HepG2 (cell line): ENCODE measurements around the gene AHCYL2. TPM values are rescaled to one million over a fixed set of nuclear protein-coding genes. Genes with fewer than 3 reads are reported as not detected.
A peak's percentile ranks its signal among the peaks of the same experiment; 100 is the strongest.
"Not testable (repeated sequence)": the region's sequence is repeated elsewhere in the genome, so short reads cannot be mapped to it uniquely, and the experiment has no call there.

Experiments used
- ATAC-seq: fragments of 200-7000 bp; cut with Tn5 transposase; 3 replicates; pipeline ENCODE4 v1.9.1; 2020; ENCODE audit warnings: mild to moderate bottlenecking, moderate library complexity
- BruUV-seq: library from RNA; stranded (reverse); fragments of 400-500 nt; replicated peaks from 2 replicates; lab custom pipeline; 2021; lab: Mats Ljungman, UMichigan
- CTCF ChIA-PET: fragments of 300-600 bp; formaldehyde crosslinking; extraction: SDS; loops from one replicate; lab custom pipeline; 2021; ENCODE audit warnings: low total read pairs, inconsistent platforms, low intra/inter-chr PET ratio; lab: Yijun Ruan, JAX
- POLR2A ChIA-PET: fragments of 350-600 bp; sonication (Branson Sonifier 250); formaldehyde crosslinking; loops from one replicate; lab custom pipeline; 2020; ENCODE audit warnings: antibody characterized with exemption, inconsistent platforms; lab: Yijun Ruan, JAX
- DNase-seq: peaks from one replicate; pipeline ENCODE4 v3.0.0-alpha.2; 2015; ENCODE audit warnings: low spot score
- FAIRE-seq: peaks from 3 replicates; lab custom pipeline; 2011; peaks lifted over from hg19 to GRCh38; lab: Jason Lieb, UNC
- H2AFZ ChIP-seq: one replicate; pipeline ENCODE4 v1.6.1; 2011; ENCODE audit warnings: low read length, inconsistent platforms
- H3K27ac ChIP-seq: fragments of 300-600 bp; 3 replicates; pipeline ENCODE4 v1.8.0; 2011; ENCODE audit warnings: mixed run types, mild to moderate bottlenecking, mixed read lengths, low read length, inconsistent platforms; ENCODE audit not compliant: insufficient read depth; ENCODE audit errors: extremely low read length
- H3K27me3 ChIP-seq, 2 experiments: fragments of 200-600 bp in 1 of 2; 2 replicates in 1 of 2; 3 replicates in 1 of 2; pipeline versions ENCODE4 v1.6.0 to v1.8.0; 2011; ENCODE audit warnings: low read length in 2 of 2, mild to moderate bottlenecking in 2 of 2, moderate library complexity in 2 of 2, inconsistent platforms in 1 of 2; ENCODE audit not compliant: insufficient read depth in 2 of 2, control insufficient read depth in 1 of 2
- H3K36me3 ChIP-seq, 2 experiments: fragments of 200-600 bp in 1 of 2; replicated peaks in 1 of 2; 2 replicates in 1 of 2; 3 replicates in 1 of 2; pipeline versions ENCODE4 v1.5.1 to v1.8.0; 2011; ENCODE audit warnings: low read length in 2 of 2, inconsistent platforms in 1 of 2; ENCODE audit not compliant: insufficient read depth in 2 of 2, control insufficient read depth in 1 of 2
- H3K4me1 ChIP-seq: 2 replicates; pipeline ENCODE4 v1.5.1; 2012; ENCODE audit warnings: low read length, inconsistent platforms; ENCODE audit not compliant: insufficient read depth
- H3K4me2 ChIP-seq: 2 replicates; pipeline ENCODE4 v1.6.0; 2011; ENCODE audit warnings: low read depth, low read length, inconsistent platforms
- H3K4me3 ChIP-seq, 3 experiments: fragments of 200-600 bp in 1 of 3; sonication (generic), shearing (Covaris generic) in 1 of 3; replicated peaks in 1 of 3; 2 replicates each; pipeline ENCODE4 v1.5.1; 2011 to 2016; ENCODE audit warnings: low read length in 3 of 3, inconsistent platforms in 2 of 3, low read depth in 2 of 3, mild to moderate bottlenecking in 2 of 3, control low read depth in 1 of 3, mixed read lengths in 1 of 3; ENCODE audit not compliant: insufficient read depth in 1 of 3
- H3K79me2 ChIP-seq: one replicate; pipeline ENCODE4 v1.6.1; 2011; ENCODE audit warnings: low read length, inconsistent platforms; ENCODE audit not compliant: insufficient read depth
- H3K9ac ChIP-seq: 2 replicates; pipeline ENCODE4 v1.6.0; 2011; ENCODE audit warnings: mild to moderate bottlenecking, low read depth, low read length, inconsistent platforms; ENCODE audit not compliant: insufficient read depth
- H3K9me3 ChIP-seq: 2 replicates; pipeline ENCODE4 v1.5.1; 2012; ENCODE audit warnings: mild to moderate bottlenecking, low read length
- H4K20me1 ChIP-seq: 2 replicates; pipeline ENCODE4 v1.6.0; 2011; ENCODE audit warnings: inconsistent platforms, mild to moderate bottlenecking, low read length, moderate library complexity; ENCODE audit not compliant: insufficient read depth
- GZF1 ChIP-seq: sonication (generic); formaldehyde crosslinking; IDR thresholded peaks from 2 replicates; pipeline ENCODE4 v1.5.1; 2020; ENCODE audit warnings: mild to moderate bottlenecking, missing genetic modification reagents
- MXI1 ChIP-seq: IDR thresholded peaks from 3 replicates; pipeline ENCODE4 v1.6.1; 2012; ENCODE audit warnings: low read depth, low read length, inconsistent platforms, borderline replicate concordance
- NR2F1 ChIP-seq, 2 experiments: fragments of 450-650 bp in 1 of 2; formaldehyde crosslinking in 1 of 2; IDR thresholded peaks; 2 replicates each; pipeline versions ENCODE4 v1.5.0 to v1.6.1; 2016 to 2020; ENCODE audit warnings: mild to moderate bottlenecking in 1 of 2, missing compliant biosample characterization in 1 of 2, missing genetic modification reagents in 1 of 2, moderate library complexity in 1 of 2
- TCF12 ChIP-seq, 2 experiments: fragments of 450-650 bp in 1 of 2; sonication (generic) in 1 of 2; formaldehyde crosslinking in 1 of 2; IDR thresholded peaks; 2 replicates each; pipeline versions ENCODE4 v1.6.1 to v1.8.0; 2017 to 2022; ENCODE audit warnings: antibody characterized with exemption in 1 of 2, mild to moderate bottlenecking in 1 of 2, missing genetic modification reagents in 1 of 2, moderate library complexity in 1 of 2
- ZNF614 ChIP-seq: IDR thresholded peaks from 2 replicates; pipeline ENCODE4 v1.6.1; 2018; ENCODE audit warnings: missing biosample characterization, missing genetic modification reagents, inconsistent platforms, borderline replicate concordance
- WGBS: methylation state at CpG from one replicate; pipeline ENCODE4 v1.1.6; 2017; ENCODE audit warnings: low lambda C conversion rate; 5-methylcytosine and 5-hydroxymethylcytosine counted together
- in situ Hi-C: cut with HindIII; loops from 2 replicates; pipeline ENCODE4 v1.10.0; 2017; ENCODE audit warnings: low pct_unique_long_range_greater_than_20kb; ENCODE audit not compliant: extremely low pct_ligation_motif_present
- intact Hi-C: fragments of 100-400 bp; cut with micrococcal nuclease; formaldehyde crosslinking; loops from one replicate; pipeline ENCODE4 v1.10.0; 2022; ENCODE audit not compliant: unreplicated experiment
- polyA plus RNA-seq, 8 experiments: library from polyadenylated mRNA; depleted of rRNA in 3 of 8; stranded (reverse) in 7 of 8; unstranded in 1 of 8; fragments of >200 nt; fragmentation: Illumina TruSeq in 4 of 8; extraction: Trizol in 4 of 8; gene quantifications; 2 replicates each; pipeline versions ENCODE4 v1.2.1 to v1.2.3, GENCODE V29; 2011 to 2016; ENCODE audit warnings: low read depth in 4 of 8, missing spikeins in 1 of 8, mixed read lengths in 1 of 8; ENCODE audit not compliant: insufficient read depth in 1 of 8
- total RNA-seq, 5 experiments: library from RNA; depleted of rRNA; stranded (reverse); fragments of >200 nt; fragmentation: Illumina TruSeq; extraction: Trizol; gene quantifications; 2 replicates each; pipeline ENCODE4 v1.2.3, GENCODE V29; 2016; ENCODE audit warnings: low read depth in 1 of 5
- TF ChIP-seq, protein P1 (sequence below), 2 experiments: IDR thresholded peaks; 2 replicates each; pipeline ENCODE4 v1.6.1; 2011 to 2012; ENCODE audit warnings: low read length in 2 of 2, borderline replicate concordance in 1 of 2, low read depth in 1 of 2, mild to moderate bottlenecking in 1 of 2, moderate library complexity in 1 of 2
- TF ChIP-seq, protein P2 (sequence below): sonication (generic); formaldehyde crosslinking; IDR thresholded peaks from 2 replicates; pipeline ENCODE4 v1.8.0; 2022; ENCODE audit warnings: missing genetic modification reagents, low read depth, mild to moderate bottlenecking, borderline replicate concordance

AHCYL2 gene
- total and polyA plus RNA-seq, 2 of the 13 experiments (the other 11 are each of a cell fraction or from before 2014, with no cell fraction given), result 9.5 to 14.7 TPM

DNA sequence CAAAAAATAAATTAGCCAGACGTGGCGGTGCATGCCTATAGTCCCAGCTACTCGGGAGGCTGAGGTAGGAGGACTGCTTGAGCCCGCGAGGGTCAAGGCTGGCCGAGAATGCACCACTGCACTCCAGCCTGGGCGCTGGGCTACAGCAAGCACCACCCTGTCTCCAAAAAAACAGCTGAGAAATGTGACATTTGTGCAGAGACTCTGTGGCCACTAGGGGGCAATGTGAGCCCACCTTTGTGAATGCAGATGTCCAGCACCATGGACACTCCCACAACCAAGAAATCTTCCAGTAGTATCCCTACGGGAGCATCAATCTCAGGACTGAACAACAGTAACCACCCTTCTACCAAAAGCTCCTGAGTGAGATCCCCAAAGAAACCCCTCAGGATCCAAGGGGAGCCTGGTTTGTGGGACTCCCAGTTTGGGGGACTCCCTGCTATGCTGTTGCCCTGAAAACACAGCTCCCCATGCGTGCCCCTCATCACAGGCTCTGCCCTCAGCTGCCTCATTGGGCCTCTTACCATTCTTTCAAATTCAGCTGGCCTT lies 6.2 kb upstream of the AHCYL2 start (continued):
- TF ChIP-seq TCF12 (IDR thresholded peaks at IDR 0.05) (no peak), TCF12 (CRISPR knock-in tag; IDR thresholded peaks at IDR 0.05) (0 out of 2 replicates have a peak, but pooled peaks have one; percentile 29), GZF1 (no peak), NR2F1 (CRISPR knock-in tag; IDR thresholded peaks at IDR 0.05) (no peak), MXI1 (peak; percentile 37; the same call in 1 of the 3 replicates), ZNF614 (CRISPR knock-in tag) (peak; percentile 31; the same call in 1 of the 2 replicates)
- TF ChIP-seq, protein P1, sequence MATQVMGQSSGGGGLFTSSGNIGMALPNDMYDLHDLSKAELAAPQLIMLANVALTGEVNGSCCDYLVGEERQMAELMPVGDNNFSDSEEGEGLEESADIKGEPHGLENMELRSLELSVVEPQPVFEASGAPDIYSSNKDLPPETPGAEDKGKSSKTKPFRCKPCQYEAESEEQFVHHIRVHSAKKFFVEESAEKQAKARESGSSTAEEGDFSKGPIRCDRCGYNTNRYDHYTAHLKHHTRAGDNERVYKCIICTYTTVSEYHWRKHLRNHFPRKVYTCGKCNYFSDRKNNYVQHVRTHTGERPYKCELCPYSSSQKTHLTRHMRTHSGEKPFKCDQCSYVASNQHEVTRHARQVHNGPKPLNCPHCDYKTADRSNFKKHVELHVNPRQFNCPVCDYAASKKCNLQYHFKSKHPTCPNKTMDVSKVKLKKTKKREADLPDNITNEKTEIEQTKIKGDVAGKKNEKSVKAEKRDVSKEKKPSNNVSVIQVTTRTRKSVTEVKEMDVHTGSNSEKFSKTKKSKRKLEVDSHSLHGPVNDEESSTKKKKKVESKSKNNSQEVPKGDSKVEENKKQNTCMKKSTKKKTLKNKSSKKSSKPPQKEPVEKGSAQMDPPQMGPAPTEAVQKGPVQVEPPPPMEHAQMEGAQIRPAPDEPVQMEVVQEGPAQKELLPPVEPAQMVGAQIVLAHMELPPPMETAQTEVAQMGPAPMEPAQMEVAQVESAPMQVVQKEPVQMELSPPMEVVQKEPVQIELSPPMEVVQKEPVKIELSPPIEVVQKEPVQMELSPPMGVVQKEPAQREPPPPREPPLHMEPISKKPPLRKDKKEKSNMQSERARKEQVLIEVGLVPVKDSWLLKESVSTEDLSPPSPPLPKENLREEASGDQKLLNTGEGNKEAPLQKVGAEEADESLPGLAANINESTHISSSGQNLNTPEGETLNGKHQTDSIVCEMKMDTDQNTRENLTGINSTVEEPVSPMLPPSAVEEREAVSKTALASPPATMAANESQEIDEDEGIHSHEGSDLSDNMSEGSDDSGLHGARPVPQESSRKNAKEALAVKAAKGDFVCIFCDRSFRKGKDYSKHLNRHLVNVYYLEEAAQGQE (IDR thresholded peaks at IDR 0.05; ENCODE audit: borderline replicate concordance in 1 of 2, low read depth in 1 of 2, low read length in 2 of 2), result peak; percentile 17 to 88
- TF ChIP-seq, protein P2, sequence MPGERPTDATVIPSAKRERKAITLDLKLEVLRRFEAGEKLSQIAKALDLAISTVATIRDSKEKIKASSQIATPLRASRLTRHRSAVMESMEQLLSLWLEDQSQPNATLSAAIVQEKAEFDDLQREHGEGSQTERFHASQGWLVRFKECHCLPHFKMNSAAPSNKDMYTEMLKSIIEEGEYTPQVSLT (CRISPR knock-in tag), result no peak

DNA sequence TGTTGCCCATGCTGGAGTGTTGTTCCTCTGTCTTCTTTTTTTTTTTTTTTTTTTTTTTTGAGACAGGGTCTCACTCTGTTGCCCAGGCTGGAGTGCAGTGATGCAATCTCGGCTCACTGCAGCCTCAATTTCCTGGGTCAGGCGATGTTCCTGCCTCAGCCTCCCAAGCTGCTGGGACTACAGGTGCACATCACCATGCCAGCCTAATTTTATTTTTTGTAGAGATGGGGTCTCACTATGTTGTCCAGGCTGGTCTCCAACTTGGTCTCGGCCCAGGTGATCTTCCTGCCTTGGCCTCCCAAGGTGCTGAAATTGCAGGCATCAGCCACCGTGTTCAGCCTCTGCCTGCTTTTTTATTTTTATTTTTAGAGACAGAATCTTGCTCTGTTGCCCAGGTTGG lies 5.7 kb upstream of the AHCYL2 start:
- FAIRE-seq, H3K27me3 ChIP-seq, H3K9ac ChIP-seq, H3K79me2 ChIP-seq, H4K20me1 ChIP-seq, H3K27ac ChIP-seq, BruUV-seq, H3K4me3 ChIP-seq, DNase-seq, intact Hi-C loops, H3K36me3 ChIP-seq, H3K9me3 ChIP-seq, POLR2A ChIA-PET, H3K4me2 ChIP-seq, H2AFZ ChIP-seq, ATAC-seq: not testable (repeated sequence)
- WGBS, result 84% methylated on average over 4 of the region's 4 CpGs
- peaks cover 28% of the 10 kb centered on the region for H3K4me1 ChIP-seq
- CTCF ChIA-PET, result interaction anchor here (1.5 to 2.8 kb wide), 4 partner anchors 52 to 254 kb away, joined by 4 to 30 read pairs (median 18); no protein-coding TSS in a partner anchor
- in situ Hi-C loops, result loop anchor here (5.0 kb wide), 1 partner anchor 78 kb away; no protein-coding TSS in a partner anchor
